Right lobe of liver (tissue), 4 donors: ENCODE results near the gene PIF1.

ENCODE experiments used
- CTCF ChIP-seq, 4 donors: fragments of 200-600 bp in 3 of 4; fragments of 450-650 bp in 1 of 4; IDR thresholded peaks; one replicate each; pipeline versions ENCODE4 v1.5.1 to v1.8.0; 2016 to 2022; ENCODE audit warnings: antibody characterized with exemption in 4 of 4, mild to moderate bottlenecking in 2 of 4
- POLR2A ChIP-seq: fragments of 450-650 bp; IDR thresholded peaks from one replicate; pipeline ENCODE4 v1.6.1; 2017; ENCODE audit warnings: antibody characterized with exemption, mild to moderate bottlenecking
- donor health status: DM: no; HTN: no; CAD: no.
- donor health status: DM: no; HTN: no; CAD: no.
- donor health status: DM: no; HTN: yes; CAD: no.

GRCh38 chr15:64774629-64775493, 50.6 kb downstream of the PIF1 start:
- TF ChIP-seq POLR2A (peak; percentile 44), CTCF (IDR thresholded peaks at IDR 0.05) (no peak)
